ENCODE results near the gene MYL6. TPM values are rescaled to one million over a fixed set of nuclear protein-coding genes. Genes with fewer than 3 reads are reported as not detected.

Gene MYL6
- total RNA-seq, 1 experiment from 2014 or later = 1,024 TPM

GRCh38 chr12:56141946-56142784 is 16.0 kb upstream of the MYL6 start:
- Histone ChIP-seq H3K27me3 (ENCODE audit: control insufficient read depth, insufficient read depth, low read length) (no peaks in the 10 kb centered on the region), H3K9me3 (ENCODE audit: control insufficient read depth, insufficient read depth, low read depth, low read length) (no peaks in the 10 kb centered on the region), H3K4me1 (ENCODE audit: control insufficient read depth, insufficient read depth, low read length) (peaks cover 4% of the 10 kb centered on the region; the same call in 1 of the 2 replicates), H3K4me3 (ENCODE audit: low read depth in 2 of 2, low read length in 2 of 2) (no peak overlapping the region), H3K36me3 (ENCODE audit: control insufficient read depth, insufficient read depth, low read length) (peaks cover 12% of the 10 kb centered on the region), H3K27ac (ENCODE audit: low read length) (no peak overlapping the region)
- ATAC-seq = no peak
- intact Hi-C loops (cut with micrococcal nuclease; ENCODE audit: unreplicated experiment) (no loop called here), in situ Hi-C loops (cut with HindIII; ENCODE audit: low pct_unique_long_range_greater_than_20kb, low sequenced_read_pairs) (no loop called here)
- no peak for DNase-seq (ENCODE audit: low read depth, low spot score)
- no TSS peak for BruUV-seq (replicated peaks)
- ChIA-PET POLR2A (no interaction called here), CTCF (interaction anchor here (0.6 kb wide), 1 partner anchor 68 kb away, joined by 4 read pairs; no protein-coding TSS in a partner anchor)
- no peak for TF ChIP-seq SIN3A (IDR thresholded peaks at IDR 0.05; ENCODE audit: borderline replicate concordance, insufficient read depth, low read depth, low read length)
- no peak for TF ChIP-seq TCF7L2 (IDR thresholded peaks at IDR 0.05; ENCODE audit: low read depth, low read length)
- TF ChIP-seq POLR2AphosphoS5 (IDR thresholded peaks at IDR 0.05; ENCODE audit: low read depth, low read length) = no peak
- no peak for TF ChIP-seq CTCF (IDR thresholded peaks at IDR 0.05)
- no peak for TF ChIP-seq REST (IDR thresholded peaks at IDR 0.05; ENCODE audit: insufficient read depth in 1 of 2, low read depth in 2 of 2, low read length in 1 of 2)

- in situ Hi-C loops (cut with HindIII; ENCODE audit: low pct_unique_long_range_greater_than_20kb, low sequenced_read_pairs) = no loop called here
Measured at GRCh38 chr12:56143217-56143616, 14.9 kb upstream of the MYL6 start.

More at GRCh38 chr12:56143217-56143616, 14.9 kb upstream of the MYL6 start:
- ChIA-PET POLR2A (interaction anchor here (0.5 kb wide), 1 partner anchor 19 kb away, joined by 6 read pairs; no protein-coding TSS in a partner anchor), CTCF (no interaction called here)
- intact Hi-C loops (cut with micrococcal nuclease; ENCODE audit: unreplicated experiment) = no loop called here
- no peak for TF ChIP-seq TCF7L2 (IDR thresholded peaks at IDR 0.05; ENCODE audit: low read depth, low read length)
- no peak for TF ChIP-seq POLR2AphosphoS5 (IDR thresholded peaks at IDR 0.05; ENCODE audit: low read depth, low read length)
- TF ChIP-seq REST (IDR thresholded peaks at IDR 0.05; ENCODE audit: insufficient read depth in 1 of 2, low read depth in 2 of 2, low read length in 1 of 2) = no peak
- no peak for TF ChIP-seq CTCF (IDR thresholded peaks at IDR 0.05)
- no peak for TF ChIP-seq SIN3A (IDR thresholded peaks at IDR 0.05; ENCODE audit: borderline replicate concordance, insufficient read depth, low read depth, low read length)
- Histone ChIP-seq H3K36me3 (ENCODE audit: control insufficient read depth, insufficient read depth, low read length) (peaks cover 12% of the 10 kb centered on the region), H3K4me1 (ENCODE audit: control insufficient read depth, insufficient read depth, low read length) (peaks cover 4% of the 10 kb centered on the region; the same call in 1 of the 2 replicates), H3K27me3 (ENCODE audit: control insufficient read depth, insufficient read depth, low read length) (no peaks in the 10 kb centered on the region), H3K4me3 (ENCODE audit: low read depth in 2 of 2, low read length in 2 of 2) (no peak overlapping the region), H3K27ac (ENCODE audit: low read length) (no peak overlapping the region), H3K9me3 (ENCODE audit: control insufficient read depth, insufficient read depth, low read depth, low read length) (no peaks in the 10 kb centered on the region)
- DNase-seq (ENCODE audit: low read depth, low spot score) = no peak
- BruUV-seq (replicated peaks) = no TSS peak
- no peak for ATAC-seq

Data from Panc1 (cell line).